GM12873 (cell line): ENCODE results near the gene TCF23.

Experiments
- CTCF ChIP-seq: IDR thresholded peaks from 2 replicates; pipeline ENCODE4 v1.5.1; 2012; ENCODE audit warnings: low read depth, mild to moderate bottlenecking, moderate library complexity, low read length, control low read depth; ENCODE audit not compliant: insufficient read depth; ENCODE audit errors: missing control alignments

Gene TCF23

DNA sequence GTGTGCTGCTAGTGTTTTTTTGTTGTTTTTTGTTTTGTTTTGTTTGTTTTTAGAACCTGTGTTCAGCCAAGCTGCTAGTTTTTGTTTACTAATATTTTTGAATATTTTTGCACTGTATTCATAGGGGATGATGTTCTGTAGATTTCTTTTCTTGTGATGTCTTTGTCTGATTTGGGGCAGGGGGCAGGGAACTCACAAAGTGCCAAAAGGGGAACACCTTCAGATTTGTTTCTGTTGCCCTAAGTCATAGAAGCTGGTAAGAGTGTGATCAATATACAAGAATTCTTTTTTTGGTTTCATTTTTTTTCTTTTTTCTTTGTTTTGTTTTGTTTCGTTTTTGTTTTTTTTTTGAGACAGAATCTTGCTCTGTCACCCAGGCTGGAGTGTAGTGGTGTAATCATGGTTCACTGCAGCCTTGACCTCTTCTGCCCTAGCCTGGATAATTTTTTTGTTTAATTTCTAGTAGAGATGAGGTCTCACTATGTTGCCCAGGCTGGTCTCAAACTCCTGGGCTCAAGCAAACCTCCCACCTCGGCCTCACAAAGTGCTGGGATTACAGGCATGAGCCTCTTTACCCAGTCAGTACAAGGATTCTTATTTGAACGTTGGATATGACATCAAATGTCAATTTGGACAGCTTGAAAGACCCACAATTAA lies 30.7 kb downstream of the TCF23 start:
- TF ChIP-seq CTCF: no peak

DNA sequence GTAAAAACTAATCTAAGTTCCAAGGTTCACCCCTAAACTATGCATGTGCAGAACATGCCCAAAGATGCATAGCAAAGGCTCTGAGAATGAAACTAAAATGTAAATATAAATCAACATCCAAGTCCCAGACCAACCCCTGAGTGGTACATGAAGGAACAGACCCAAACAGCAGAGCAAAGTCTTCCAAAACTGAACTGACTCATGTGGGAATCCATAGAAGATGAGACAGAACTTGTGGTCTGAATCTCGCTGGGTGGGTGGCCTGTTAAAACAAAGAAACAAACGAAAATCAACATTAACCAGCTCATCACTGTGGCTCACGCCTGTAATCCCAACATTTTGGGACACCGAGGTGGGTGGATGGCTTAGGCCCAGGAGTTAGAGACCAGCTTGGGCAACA lies 33.5 kb downstream of the TCF23 start:
- TF ChIP-seq CTCF: no peak

- TF ChIP-seq CTCF: no peak
Observed at GRCh38 chr2:27184115-27184514, 35.3 kb downstream of the TCF23 start.

- no peak for TF ChIP-seq CTCF
Observed at GRCh38 chr2:27185331-27186026, 36.7 kb downstream of the TCF23 start.

DNA sequence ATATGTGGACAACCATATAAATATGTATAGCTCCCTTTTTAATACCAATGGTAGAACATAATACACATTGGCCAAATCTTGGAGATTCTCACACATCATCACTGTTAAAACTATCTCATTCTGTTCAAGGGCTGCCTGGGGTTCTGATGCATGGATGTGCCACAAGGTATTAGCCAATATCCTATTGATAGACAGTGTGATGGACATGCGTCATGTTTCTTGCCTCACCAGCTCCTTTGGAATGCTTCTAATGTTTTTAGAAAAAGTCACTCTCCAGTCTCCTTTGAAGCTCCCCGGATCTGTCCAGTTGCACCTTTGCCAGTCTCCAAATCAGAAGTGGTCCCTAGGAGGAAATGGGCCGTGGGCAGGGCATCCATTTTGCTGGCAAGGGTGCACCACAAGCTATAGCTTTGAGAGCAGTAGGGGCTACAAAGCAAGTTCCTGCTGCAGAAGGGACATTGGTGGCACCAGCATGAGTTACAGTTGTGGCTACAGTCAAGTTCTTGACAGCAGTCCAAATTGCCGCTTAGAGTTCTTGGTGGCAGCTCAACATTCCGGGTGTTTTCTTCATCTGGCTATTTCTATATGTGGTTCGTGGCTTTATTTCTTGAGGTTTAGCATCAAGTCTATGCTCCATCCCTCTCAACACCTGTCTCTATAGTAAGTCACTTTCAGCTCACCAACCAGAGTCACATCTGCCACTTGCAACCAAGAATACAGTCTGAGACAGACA lies 38.0 kb downstream of the TCF23 start:
- TF ChIP-seq CTCF: no peak

GRCh38 chr2:27189989-27190388 lies 41.2 kb downstream of the TCF23 start:
- no peak for TF ChIP-seq CTCF
